ENCODE results near the gene ENO2.
"Not testable (repeated sequence)": the region's sequence is repeated elsewhere in the genome, so short reads cannot be mapped to it uniquely, and the experiment has no call there.

DNA sequence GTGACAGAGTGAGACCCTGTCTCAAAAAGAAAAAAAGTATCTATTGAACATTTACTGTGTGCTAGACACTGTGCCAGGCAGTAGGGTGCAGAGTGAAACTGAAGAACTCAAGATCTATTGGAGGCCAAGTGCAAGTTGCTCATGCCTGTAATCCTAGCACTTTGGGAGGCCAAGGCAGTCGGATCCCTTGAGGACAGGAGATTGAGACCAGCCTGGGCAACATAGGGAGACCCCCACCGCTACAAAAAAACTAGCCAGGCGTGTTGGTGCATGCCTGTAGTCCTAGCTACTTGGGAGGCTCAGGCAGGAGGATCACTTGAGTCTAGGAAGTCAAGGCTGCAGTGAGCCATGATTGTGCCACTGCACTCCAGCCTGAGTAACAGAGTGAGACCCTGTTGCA is 21.7 kb upstream of the ENO2 start:
- TF ChIP-seq, protein P1, sequence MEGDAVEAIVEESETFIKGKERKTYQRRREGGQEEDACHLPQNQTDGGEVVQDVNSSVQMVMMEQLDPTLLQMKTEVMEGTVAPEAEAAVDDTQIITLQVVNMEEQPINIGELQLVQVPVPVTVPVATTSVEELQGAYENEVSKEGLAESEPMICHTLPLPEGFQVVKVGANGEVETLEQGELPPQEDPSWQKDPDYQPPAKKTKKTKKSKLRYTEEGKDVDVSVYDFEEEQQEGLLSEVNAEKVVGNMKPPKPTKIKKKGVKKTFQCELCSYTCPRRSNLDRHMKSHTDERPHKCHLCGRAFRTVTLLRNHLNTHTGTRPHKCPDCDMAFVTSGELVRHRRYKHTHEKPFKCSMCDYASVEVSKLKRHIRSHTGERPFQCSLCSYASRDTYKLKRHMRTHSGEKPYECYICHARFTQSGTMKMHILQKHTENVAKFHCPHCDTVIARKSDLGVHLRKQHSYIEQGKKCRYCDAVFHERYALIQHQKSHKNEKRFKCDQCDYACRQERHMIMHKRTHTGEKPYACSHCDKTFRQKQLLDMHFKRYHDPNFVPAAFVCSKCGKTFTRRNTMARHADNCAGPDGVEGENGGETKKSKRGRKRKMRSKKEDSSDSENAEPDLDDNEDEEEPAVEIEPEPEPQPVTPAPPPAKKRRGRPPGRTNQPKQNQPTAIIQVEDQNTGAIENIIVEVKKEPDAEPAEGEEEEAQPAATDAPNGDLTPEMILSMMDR (conservative IDR thresholded peaks at IDR 0.05; ENCODE audit: low read depth, low read length) = not testable (repeated sequence)
- TF ChIP-seq EZH2 (IDR thresholded peaks at IDR 0.05; ENCODE audit: low read length, unreplicated experiment) = not testable (repeated sequence)
